Memory B cell (primary cell): ENCODE measurements around the gene CDC14A.

Experiments
- ATAC-seq: fragments of 150-1000 bp; cut with Tn5 transposase; 2 replicates; pipeline ENCODE4 v1.10.0; 2021; ENCODE audit warnings: low read depth, mild to moderate bottlenecking, moderate library complexity
- DNase-seq, 2 donors: peaks; one replicate each; pipeline ENCODE4 v3.0.0; 2022; ENCODE audit warnings: low spot score in 2 of 2
- H3K27ac Mint-ChIP-seq: one replicate; pipeline ENCODE4 v1.8.0; 2022; ENCODE audit warnings: mild to moderate bottlenecking, moderate library complexity, mixed read lengths
- H3K27me3 Mint-ChIP-seq: one replicate; pipeline ENCODE4 v1.8.0; 2022; ENCODE audit warnings: mixed read lengths
- H3K36me3 Mint-ChIP-seq: one replicate; pipeline ENCODE4 v1.8.0; 2022; ENCODE audit warnings: mild to moderate bottlenecking, mixed read lengths
- H3K4me1 Mint-ChIP-seq: one replicate; pipeline ENCODE4 v1.8.0; 2022; ENCODE audit warnings: mixed read lengths
- H3K4me3 Mint-ChIP-seq: one replicate; pipeline ENCODE4 v1.8.0; 2022; ENCODE audit warnings: mild to moderate bottlenecking, moderate library complexity, mixed read lengths
- H3K9me3 Mint-ChIP-seq: one replicate; pipeline ENCODE4 v1.8.0; 2022; ENCODE audit warnings: mixed read lengths

Gene CDC14A

GRCh38 chr1:100530141-100530540 lies 177.8 kb downstream of the CDC14A start:
- DNase-seq (no peak), ATAC-seq (no peak)
- H3K9me3 Mint-ChIP-seq, result no peaks in the 10 kb centered on the region
- peaks cover 10% of the 10 kb centered on the region for H3K27me3 Mint-ChIP-seq
- no peak overlapping the region for H3K27ac Mint-ChIP-seq
- H3K4me1 Mint-ChIP-seq, result peaks cover 5% of the 10 kb centered on the region
- H3K4me3 Mint-ChIP-seq, result no peak overlapping the region
- H3K36me3 Mint-ChIP-seq, result peaks cover 2% of the 10 kb centered on the region

GRCh38 chr1:100530880-100531487 lies 178.7 kb downstream of the CDC14A start:
- Mint-ChIP-seq H3K27me3 (peaks cover 12% of the 10 kb centered on the region), H3K27ac (no peak overlapping the region), H3K36me3 (peaks cover 1% of the 10 kb centered on the region), H3K9me3 (no peaks in the 10 kb centered on the region), H3K4me1 (peaks cover 11% of the 10 kb centered on the region), H3K4me3 (no peak overlapping the region)
- DNase-seq (no peak), ATAC-seq (no peak)

DNA sequence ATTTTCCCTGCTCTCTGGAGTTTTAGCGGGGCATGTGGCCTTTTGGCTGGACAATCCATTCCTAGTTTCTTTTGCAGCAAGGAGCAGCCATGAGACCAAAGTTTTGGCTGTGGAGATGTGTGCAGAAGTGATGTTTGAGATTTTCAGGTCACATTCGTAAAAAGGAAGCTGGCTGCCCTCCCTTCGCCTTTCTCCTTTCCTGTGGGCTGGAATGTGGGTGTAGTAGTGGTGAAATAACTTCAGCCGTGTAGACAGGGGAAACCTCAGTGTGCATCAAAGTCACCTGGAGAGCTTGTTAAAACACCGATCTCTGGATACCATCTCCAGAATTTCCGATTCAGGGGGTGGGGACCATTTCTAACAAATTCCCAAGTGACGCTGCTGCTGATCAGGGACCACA lies 180.3 kb downstream of the CDC14A start:
- no peak for DNase-seq
- Mint-ChIP-seq H3K4me1 (peaks cover 15% of the 10 kb centered on the region), H3K27ac (no peak overlapping the region), H3K9me3 (no peaks in the 10 kb centered on the region), H3K4me3 (no peak overlapping the region), H3K36me3 (no peaks in the 10 kb centered on the region), H3K27me3 (peaks cover 18% of the 10 kb centered on the region)
- no peak for ATAC-seq

DNA sequence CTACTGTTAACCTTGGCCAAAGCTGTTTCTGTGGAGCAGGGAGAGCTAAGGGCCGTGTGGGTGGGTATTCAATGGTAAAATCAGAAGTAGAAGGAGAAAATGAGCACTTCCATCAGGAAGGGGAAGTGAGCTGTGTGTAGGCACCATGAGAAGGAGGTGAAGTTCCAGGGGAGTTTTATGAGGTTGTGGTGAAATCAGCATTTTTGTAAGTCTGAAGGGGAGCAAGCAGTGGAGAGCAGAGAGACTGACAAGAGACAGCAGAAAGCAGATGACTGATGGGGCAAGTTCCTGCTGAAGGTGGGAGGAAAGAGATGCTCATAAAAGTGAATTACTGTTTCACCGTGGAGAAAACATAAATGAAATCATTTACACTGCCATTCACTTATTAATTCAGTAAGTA lies 183.0 kb downstream of the CDC14A start:
- ATAC-seq (no peak), DNase-seq (no peak)
- no peaks in the 10 kb centered on the region for H3K36me3 Mint-ChIP-seq
- H3K9me3 Mint-ChIP-seq, result no peaks in the 10 kb centered on the region
- peaks cover 26% of the 10 kb centered on the region for H3K4me1 Mint-ChIP-seq
- H3K27ac Mint-ChIP-seq, result no peak overlapping the region
- no peak overlapping the region for H3K4me3 Mint-ChIP-seq
- H3K27me3 Mint-ChIP-seq, result peaks cover 24% of the 10 kb centered on the region

DNA sequence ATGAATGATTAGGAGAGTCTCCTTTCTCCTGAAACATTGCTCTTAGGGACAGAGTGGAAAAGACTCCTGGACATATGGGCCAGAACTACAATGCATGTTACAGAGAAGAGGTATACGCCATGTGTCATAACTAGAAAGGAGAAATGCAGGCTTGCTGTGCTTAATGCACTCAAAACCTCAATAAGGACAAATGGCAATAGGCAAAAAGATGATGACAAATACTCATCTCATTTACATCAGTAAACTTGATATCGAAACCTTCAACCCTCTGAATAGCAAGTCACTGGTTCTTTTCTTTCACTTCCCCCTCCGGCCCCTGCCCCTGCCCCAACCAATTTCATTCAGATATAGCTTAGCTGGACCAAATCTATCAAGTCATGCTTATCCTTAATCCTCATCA lies 183.7 kb downstream of the CDC14A start:
- ATAC-seq, result peak; percentile 63
- DNase-seq, result no peak
- peaks cover 27% of the 10 kb centered on the region for H3K4me1 Mint-ChIP-seq
- H3K27me3 Mint-ChIP-seq, result peaks cover 24% of the 10 kb centered on the region
- no peaks in the 10 kb centered on the region for H3K36me3 Mint-ChIP-seq
- H3K9me3 Mint-ChIP-seq, result no peaks in the 10 kb centered on the region
- H3K27ac Mint-ChIP-seq, result no peak overlapping the region
- no peak overlapping the region for H3K4me3 Mint-ChIP-seq

DNA sequence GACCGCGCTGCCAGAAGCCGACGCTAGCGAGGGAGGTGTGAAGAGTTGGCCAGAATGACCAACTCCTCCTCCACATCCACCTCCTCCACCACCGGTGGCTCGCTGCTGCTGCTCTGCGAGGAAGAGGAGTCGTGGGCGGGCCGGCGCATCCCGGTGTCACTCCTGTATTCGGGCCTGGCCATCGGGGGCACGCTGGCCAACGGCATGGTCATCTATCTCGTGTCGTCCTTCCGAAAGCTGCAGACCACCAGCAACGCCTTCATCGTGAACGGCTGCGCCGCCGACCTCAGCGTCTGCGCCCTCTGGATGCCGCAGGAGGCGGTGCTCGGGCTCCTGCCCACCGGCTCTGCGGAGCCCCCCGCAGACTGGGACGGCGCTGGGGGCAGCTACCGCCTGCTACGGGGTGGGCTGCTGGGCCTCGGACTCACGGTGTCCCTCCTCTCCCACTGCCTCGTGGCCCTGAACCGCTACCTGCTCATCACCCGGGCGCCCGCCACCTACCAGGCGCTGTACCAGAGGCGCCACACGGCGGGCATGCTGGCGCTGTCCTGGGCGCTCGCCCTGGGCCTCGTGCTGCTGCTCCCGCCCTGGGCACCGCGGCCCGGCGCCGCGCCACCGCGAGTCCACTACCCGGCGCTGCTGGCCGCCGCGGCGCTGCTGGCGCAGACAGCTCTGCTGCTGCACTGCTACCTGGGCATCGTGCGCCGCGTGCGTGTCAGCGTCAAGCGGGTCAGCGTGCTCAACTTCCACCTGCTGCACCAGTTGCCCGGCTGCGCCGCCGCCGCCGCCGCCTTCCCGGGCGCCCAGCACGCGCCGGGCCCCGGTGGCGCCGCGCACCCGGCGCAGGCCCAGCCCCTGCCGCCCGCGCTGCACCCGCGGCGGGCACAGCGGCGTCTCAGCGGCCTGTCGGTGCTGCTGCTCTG lies 186.9 kb downstream of the CDC14A start:
- Mint-ChIP-seq H3K4me3 (peak overlapping the region; percentile 73), H3K27ac (no peak overlapping the region), H3K9me3 (no peaks in the 10 kb centered on the region), H3K4me1 (peaks cover 27% of the 10 kb centered on the region), H3K36me3 (no peaks in the 10 kb centered on the region), H3K27me3 (peaks cover 21% of the 10 kb centered on the region)
- peak; percentile 14 to 22 for DNase-seq
- ATAC-seq, result peak; percentile 36

DNA sequence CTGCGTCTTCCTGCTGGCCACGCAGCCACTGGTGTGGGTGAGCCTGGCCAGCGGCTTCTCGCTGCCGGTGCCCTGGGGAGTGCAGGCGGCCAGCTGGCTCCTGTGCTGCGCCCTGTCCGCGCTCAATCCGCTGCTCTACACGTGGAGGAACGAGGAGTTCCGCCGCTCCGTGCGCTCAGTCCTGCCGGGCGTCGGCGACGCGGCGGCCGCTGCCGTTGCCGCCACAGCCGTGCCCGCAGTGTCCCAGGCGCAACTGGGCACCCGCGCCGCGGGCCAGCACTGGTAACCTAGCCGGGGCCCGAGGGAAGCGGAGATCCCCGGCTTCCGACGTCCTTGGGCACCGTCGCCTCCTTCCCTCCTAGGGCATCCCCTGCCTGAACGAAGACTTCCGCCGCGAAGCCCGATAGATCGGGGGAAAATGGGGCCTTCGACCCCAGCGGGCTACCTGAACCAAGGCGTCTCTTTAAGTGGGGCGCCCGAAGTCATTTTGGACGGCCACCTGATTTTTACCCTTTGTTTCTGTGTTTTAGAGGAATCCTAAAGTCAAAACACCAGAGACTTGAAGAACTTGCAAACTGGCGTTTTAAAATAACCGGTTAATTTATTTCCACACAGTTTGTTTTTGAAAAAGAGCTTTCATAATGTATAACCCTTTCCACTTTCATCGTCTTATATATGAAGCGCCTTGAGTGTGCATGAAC lies 187.7 kb downstream of the CDC14A start:
- peak overlapping the region; percentile 64 for H3K4me3 Mint-ChIP-seq
- peaks cover 24% of the 10 kb centered on the region for H3K4me1 Mint-ChIP-seq
- DNase-seq, result peak in 1 of 2 donors; percentile 18
- peak; percentile 23 for ATAC-seq
- no peaks in the 10 kb centered on the region for H3K9me3 Mint-ChIP-seq
- H3K36me3 Mint-ChIP-seq, result no peaks in the 10 kb centered on the region
- H3K27me3 Mint-ChIP-seq, result peaks cover 17% of the 10 kb centered on the region
- H3K27ac Mint-ChIP-seq, result no peak overlapping the region

DNA sequence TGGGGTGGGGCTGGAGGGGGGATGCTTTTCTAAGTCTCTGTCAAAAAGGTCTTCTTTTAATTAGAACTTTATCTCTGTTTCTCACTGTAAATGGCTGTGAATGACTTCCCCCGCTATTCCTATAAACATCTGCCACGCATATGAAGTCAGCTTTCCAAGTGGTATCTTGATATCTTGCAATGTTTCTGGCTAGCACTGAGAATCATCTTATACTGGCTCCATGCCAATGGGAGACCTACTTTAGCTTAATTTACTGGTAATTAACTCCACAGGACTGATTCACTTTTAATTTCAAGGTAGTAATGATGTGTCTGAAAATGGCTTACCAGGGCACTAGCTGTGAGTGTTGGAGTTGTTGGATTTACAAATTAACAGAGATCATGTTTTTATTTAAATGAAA lies 190.0 kb downstream of the CDC14A start:
- no peaks in the 10 kb centered on the region for H3K9me3 Mint-ChIP-seq
- no peaks in the 10 kb centered on the region for H3K36me3 Mint-ChIP-seq
- peaks cover 10% of the 10 kb centered on the region for H3K27me3 Mint-ChIP-seq
- DNase-seq (no peak), ATAC-seq (no peak)
- no peak overlapping the region for H3K27ac Mint-ChIP-seq
- H3K4me1 Mint-ChIP-seq, result peaks cover 12% of the 10 kb centered on the region
- H3K4me3 Mint-ChIP-seq, result no peak overlapping the region

DNA sequence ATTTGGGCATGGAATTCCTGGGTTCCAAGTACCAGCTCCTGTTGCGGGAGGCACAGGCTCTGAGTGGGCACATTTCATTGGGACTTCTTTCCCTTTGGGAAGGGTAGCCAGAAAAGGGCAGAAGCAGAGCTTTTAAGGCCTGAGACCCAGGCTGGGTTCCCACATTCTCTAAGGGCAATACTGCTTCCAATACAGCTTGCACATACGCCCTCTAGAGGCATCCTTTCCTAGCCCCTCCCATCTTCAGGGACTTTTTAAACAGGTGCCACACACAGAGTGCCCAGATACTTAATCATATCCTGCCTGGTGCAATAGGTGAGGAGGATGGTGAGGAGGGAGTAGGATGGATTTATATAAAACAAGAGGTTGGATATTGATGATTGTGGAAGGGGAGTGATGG lies 191.3 kb downstream of the CDC14A start:
- no peaks in the 10 kb centered on the region for H3K9me3 Mint-ChIP-seq
- H3K27ac Mint-ChIP-seq, result no peak overlapping the region
- peaks cover 3% of the 10 kb centered on the region for H3K27me3 Mint-ChIP-seq
- no peak for DNase-seq
- peaks cover 4% of the 10 kb centered on the region for H3K4me1 Mint-ChIP-seq
- peak; percentile 56 for ATAC-seq
- no peak overlapping the region for H3K4me3 Mint-ChIP-seq
- H3K36me3 Mint-ChIP-seq, result no peaks in the 10 kb centered on the region

DNA sequence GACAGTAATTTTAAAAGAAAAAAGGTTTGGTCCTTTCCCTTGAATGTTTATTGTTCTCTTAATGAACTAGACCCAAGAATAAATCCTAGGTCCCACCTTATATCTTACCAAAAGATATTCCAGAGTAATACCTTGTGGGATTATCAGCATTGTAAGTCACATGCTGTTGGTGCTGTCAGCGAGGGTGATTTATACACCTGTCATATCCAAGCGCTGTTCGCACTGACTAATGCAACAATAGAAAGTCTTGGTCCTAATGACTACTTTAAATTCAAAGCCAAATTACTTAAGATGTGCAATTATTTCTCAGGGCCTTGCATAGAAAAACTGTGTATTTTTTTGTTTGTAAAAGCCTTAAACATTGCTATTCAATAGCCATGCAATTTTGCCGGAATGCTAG lies 192.5 kb downstream of the CDC14A start:
- no peak for ATAC-seq
- no peak overlapping the region for H3K27ac Mint-ChIP-seq
- no peaks in the 10 kb centered on the region for H3K36me3 Mint-ChIP-seq
- no peak for DNase-seq
- peaks cover 5% of the 10 kb centered on the region for H3K27me3 Mint-ChIP-seq
- H3K9me3 Mint-ChIP-seq, result no peaks in the 10 kb centered on the region
- H3K4me3 Mint-ChIP-seq, result no peak overlapping the region
- peaks cover 4% of the 10 kb centered on the region for H3K4me1 Mint-ChIP-seq

- H3K9me3 Mint-ChIP-seq, result peaks cover 7% of the 10 kb centered on the region
- ATAC-seq (no peak), DNase-seq (no peak)
- H3K4me3 Mint-ChIP-seq, result no peak overlapping the region
- H3K27me3 Mint-ChIP-seq, result peaks cover 9% of the 10 kb centered on the region
- H3K36me3 Mint-ChIP-seq, result peaks cover 5% of the 10 kb centered on the region
- no peak overlapping the region for H3K27ac Mint-ChIP-seq
- H3K4me1 Mint-ChIP-seq, result no peaks in the 10 kb centered on the region
Measured at GRCh38 chr1:100545855-100546254, 193.5 kb downstream of the CDC14A start.

DNA sequence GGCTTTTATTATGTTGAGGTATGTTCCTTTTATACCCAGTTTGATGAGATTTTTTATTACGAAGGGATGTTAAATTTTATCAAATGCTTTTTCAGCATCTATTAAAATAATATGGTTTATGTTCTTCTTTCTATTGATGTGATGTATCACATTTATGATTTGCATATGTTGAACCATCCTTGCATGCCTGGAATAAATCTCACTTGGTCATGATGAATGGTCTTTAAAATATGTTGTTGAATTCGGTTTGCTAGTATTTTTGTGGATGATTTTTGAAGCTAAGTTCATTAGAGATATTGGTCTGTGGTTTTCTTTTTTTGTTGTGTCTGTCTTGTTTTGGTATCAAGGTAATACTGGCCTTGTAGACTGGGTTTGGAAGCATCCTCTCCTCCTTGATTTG lies 199.7 kb downstream of the CDC14A start:
- H3K27me3 Mint-ChIP-seq, result peaks cover 11% of the 10 kb centered on the region
- peaks cover 11% of the 10 kb centered on the region for H3K36me3 Mint-ChIP-seq
- no peak overlapping the region for H3K4me3 Mint-ChIP-seq
- no peak for ATAC-seq
- H3K4me1 Mint-ChIP-seq, result no peaks in the 10 kb centered on the region
- peaks cover 30% of the 10 kb centered on the region for H3K9me3 Mint-ChIP-seq
- no peak overlapping the region for H3K27ac Mint-ChIP-seq
- no peak for DNase-seq

DNA sequence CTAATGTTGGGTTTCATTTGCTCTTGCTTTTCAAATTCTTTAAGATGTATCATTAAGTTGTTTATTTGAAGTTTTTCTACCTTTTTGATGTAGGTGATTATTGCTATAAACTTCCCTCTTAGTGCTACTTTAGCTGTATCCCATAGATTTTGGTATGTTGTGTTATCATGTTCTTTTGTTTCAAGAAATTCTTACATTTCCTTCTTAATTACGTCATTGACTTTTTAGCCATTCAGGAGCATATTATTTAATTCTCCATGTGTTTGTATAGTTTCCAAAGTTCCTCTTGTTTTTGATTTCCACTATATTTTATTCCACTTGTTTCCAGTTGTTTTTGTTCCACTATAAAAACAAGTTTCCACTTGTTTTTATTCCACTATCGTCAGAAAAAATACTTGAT lies 200.6 kb downstream of the CDC14A start:
- ATAC-seq (no peak), DNase-seq (no peak)
- Mint-ChIP-seq H3K4me3 (no peak overlapping the region), H3K9me3 (peaks cover 35% of the 10 kb centered on the region), H3K27ac (no peak overlapping the region), H3K36me3 (peaks cover 13% of the 10 kb centered on the region), H3K27me3 (peaks cover 11% of the 10 kb centered on the region), H3K4me1 (no peaks in the 10 kb centered on the region)

DNA sequence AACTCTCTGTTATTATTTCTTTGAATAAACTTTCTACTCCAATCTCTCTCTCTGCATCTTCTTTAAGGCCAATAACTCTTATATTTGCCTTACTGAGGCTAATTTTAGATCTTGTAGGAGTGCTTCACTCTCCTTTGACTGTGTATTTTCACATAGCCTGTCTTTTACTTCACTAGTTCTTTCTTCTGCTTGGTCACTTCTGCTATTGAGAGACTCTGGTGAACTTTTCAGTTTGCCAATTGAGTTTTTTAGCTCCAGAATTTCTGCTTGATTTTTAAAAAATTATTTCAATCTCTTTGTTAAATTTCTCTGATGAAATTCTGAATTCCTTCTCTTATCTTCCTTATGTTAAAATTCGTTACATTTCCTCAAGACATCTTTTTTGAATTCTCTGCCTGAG lies 203.9 kb downstream of the CDC14A start:
- ATAC-seq, result no peak
- Mint-ChIP-seq H3K27me3 (peaks cover 5% of the 10 kb centered on the region), H3K9me3 (peaks cover 30% of the 10 kb centered on the region), H3K4me1 (no peaks in the 10 kb centered on the region), H3K36me3 (peaks cover 10% of the 10 kb centered on the region), H3K27ac (no peak overlapping the region), H3K4me3 (no peak overlapping the region)
- DNase-seq, result no peak
